ENCODE measurements around the gene CDK5RAP2.
A peak's percentile ranks its signal among the peaks of the same experiment; 100 is the strongest.

The CDK5RAP2 gene

DNA sequence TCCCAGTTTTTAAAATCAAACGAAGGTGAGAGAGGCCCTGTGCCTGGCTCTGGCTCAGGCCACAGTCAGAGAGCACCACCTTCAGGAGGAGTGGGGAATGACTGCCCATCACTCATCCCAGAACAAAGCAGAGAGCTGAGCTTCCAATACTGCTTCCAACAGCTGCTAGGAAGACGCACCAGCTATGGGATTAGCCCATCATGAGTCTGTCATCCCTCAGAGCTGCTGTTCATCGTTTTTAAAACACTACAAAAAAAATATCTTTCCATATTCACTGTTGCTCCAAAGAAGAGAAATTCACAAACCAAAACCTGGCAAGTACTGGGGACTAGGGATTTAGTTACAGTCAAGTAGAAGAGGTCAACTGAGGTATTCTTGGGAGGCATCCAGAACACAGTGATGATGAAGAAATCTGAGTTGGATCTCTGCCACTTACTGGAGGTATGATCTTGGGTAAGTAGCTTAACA, 102.4 kb downstream of the CDK5RAP2 start:
- no peaks in the 10 kb centered on the region for H3K27me3 ChIP-seq (ENCODE audit: insufficient read depth, low read length, poor library complexity)
- peaks cover 77% of the 10 kb centered on the region for H3K36me3 ChIP-seq (ENCODE audit: insufficient read depth, low read length)
- H4K20me1 ChIP-seq (ENCODE audit: insufficient read depth, low read length) = no peaks in the 10 kb centered on the region
- H3K4me1 ChIP-seq (ENCODE audit: insufficient read depth, low read length) = no peaks in the 10 kb centered on the region
- H3K9me3 ChIP-seq (ENCODE audit: insufficient read depth, low read length, severe bottlenecking) = no peaks in the 10 kb centered on the region
- H3K4me3 ChIP-seq (ENCODE audit: low read depth in 1 of 2, low read length in 2 of 2) = no peak overlapping the region
- H3K79me2 ChIP-seq (ENCODE audit: insufficient read depth, low read length) = no peaks in the 10 kb centered on the region
- no peak overlapping the region for H3K9ac ChIP-seq (ENCODE audit: low read depth, low read length)
- H3K4me2 ChIP-seq (ENCODE audit: insufficient read depth, low read length) = no peak overlapping the region
- no peak overlapping the region for H3K27ac ChIP-seq (ENCODE audit: low read length)
- ATAC-seq (ENCODE audit: insufficient read depth, low read depth) = peak; percentile 80
- no peak for TF ChIP-seq EZH2 (IDR thresholded peaks at IDR 0.05; ENCODE audit: borderline replicate concordance, low read depth, low read length, severe bottlenecking)
- TF ChIP-seq, protein P1, sequence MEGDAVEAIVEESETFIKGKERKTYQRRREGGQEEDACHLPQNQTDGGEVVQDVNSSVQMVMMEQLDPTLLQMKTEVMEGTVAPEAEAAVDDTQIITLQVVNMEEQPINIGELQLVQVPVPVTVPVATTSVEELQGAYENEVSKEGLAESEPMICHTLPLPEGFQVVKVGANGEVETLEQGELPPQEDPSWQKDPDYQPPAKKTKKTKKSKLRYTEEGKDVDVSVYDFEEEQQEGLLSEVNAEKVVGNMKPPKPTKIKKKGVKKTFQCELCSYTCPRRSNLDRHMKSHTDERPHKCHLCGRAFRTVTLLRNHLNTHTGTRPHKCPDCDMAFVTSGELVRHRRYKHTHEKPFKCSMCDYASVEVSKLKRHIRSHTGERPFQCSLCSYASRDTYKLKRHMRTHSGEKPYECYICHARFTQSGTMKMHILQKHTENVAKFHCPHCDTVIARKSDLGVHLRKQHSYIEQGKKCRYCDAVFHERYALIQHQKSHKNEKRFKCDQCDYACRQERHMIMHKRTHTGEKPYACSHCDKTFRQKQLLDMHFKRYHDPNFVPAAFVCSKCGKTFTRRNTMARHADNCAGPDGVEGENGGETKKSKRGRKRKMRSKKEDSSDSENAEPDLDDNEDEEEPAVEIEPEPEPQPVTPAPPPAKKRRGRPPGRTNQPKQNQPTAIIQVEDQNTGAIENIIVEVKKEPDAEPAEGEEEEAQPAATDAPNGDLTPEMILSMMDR (IDR thresholded peaks at IDR 0.05; ENCODE audit: borderline replicate concordance, extremely low read depth, low read length, poor library complexity, severe bottlenecking) = peak; percentile 76
- peak; percentile 30 for DNase-seq
- H2AFZ ChIP-seq (ENCODE audit: low read depth, low read length) = no peak overlapping the region

DNA sequence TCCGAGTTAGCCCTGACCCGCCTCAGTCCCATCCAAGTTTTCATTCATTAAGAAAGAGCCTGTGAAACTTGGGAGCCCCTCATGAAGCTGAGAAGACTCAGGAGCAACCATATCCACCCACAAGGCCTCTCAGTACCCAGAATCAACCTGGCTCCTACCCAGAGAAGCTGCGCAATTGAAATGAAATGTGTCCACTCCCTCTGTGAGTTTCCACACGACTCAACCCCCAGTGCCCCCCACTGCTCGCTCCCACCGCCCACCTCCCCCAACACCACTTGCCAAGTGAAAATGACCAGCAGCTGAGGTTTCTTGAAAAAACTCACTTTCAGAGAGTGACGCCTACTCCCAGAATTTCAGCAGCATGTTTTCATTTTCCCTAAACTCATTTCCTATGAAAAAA, 104.6 kb downstream of the CDK5RAP2 start:
- H3K4me3 ChIP-seq (ENCODE audit: low read depth in 1 of 2, low read length in 2 of 2) = no peak overlapping the region
- DNase-seq = no peak
- no peak for ATAC-seq (ENCODE audit: insufficient read depth, low read depth)
- no peak overlapping the region for H3K9ac ChIP-seq (ENCODE audit: low read depth, low read length)
- no peak for TF ChIP-seq EZH2 (IDR thresholded peaks at IDR 0.05; ENCODE audit: borderline replicate concordance, low read depth, low read length, severe bottlenecking)
- TF ChIP-seq, protein P1 (IDR thresholded peaks at IDR 0.05; ENCODE audit: borderline replicate concordance, extremely low read depth, low read length, poor library complexity, severe bottlenecking) = no peak
- no peaks in the 10 kb centered on the region for H3K79me2 ChIP-seq (ENCODE audit: insufficient read depth, low read length)
- peaks cover 81% of the 10 kb centered on the region for H3K36me3 ChIP-seq (ENCODE audit: insufficient read depth, low read length)
- H3K27me3 ChIP-seq (ENCODE audit: insufficient read depth, low read length, poor library complexity) = no peaks in the 10 kb centered on the region
- no peak overlapping the region for H2AFZ ChIP-seq (ENCODE audit: low read depth, low read length)
- H3K4me1 ChIP-seq (ENCODE audit: insufficient read depth, low read length) = no peaks in the 10 kb centered on the region
- H4K20me1 ChIP-seq (ENCODE audit: insufficient read depth, low read length) = no peaks in the 10 kb centered on the region
- no peak overlapping the region for H3K27ac ChIP-seq (ENCODE audit: low read length)
- H3K9me3 ChIP-seq (ENCODE audit: insufficient read depth, low read length, severe bottlenecking) = no peaks in the 10 kb centered on the region
- no peak overlapping the region for H3K4me2 ChIP-seq (ENCODE audit: insufficient read depth, low read length)

DNA sequence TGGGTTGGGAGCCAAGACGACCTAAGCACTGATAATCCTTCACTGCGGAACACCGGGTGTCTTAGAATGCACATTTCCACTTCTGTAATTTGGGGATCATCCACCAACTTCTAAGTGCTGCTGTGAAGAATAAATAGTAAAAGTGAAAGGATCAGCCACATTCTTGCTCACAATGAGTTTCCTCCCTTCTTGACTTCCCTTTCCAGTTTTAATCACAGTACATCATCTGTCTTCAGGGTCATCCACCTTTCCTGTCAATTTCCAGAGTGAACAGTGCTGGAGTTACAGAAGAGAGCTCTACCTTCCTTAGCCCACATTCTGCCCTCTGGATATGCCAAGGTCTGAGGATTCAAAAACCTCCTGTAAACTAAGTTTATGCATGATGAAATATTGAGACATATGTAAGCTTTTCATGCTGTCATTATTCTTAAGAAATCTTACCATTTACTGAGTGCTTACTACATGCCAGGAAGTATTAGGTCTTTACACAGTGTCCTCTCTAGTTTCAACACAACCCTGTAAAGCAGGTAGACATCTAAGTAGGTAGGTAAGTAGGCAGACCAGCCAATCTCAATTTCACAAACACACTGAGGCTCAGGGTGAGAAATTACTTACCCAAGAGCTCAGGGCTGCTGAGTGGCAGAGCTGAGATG, 105.2 kb downstream of the CDK5RAP2 start:
- DNase-seq (no peak), ATAC-seq (ENCODE audit: insufficient read depth, low read depth) (no peak)
- no peaks in the 10 kb centered on the region for H3K27me3 ChIP-seq (ENCODE audit: insufficient read depth, low read length, poor library complexity)
- H3K36me3 ChIP-seq (ENCODE audit: insufficient read depth, low read length) = peaks cover 83% of the 10 kb centered on the region
- H3K9ac ChIP-seq (ENCODE audit: low read depth, low read length) = no peak overlapping the region
- TF ChIP-seq EZH2 (IDR thresholded peaks at IDR 0.05; ENCODE audit: borderline replicate concordance, low read depth, low read length, severe bottlenecking) = no peak
- TF ChIP-seq, protein P1 (IDR thresholded peaks at IDR 0.05; ENCODE audit: borderline replicate concordance, extremely low read depth, low read length, poor library complexity, severe bottlenecking) = no peak
- H3K4me3 ChIP-seq (ENCODE audit: low read depth in 1 of 2, low read length in 2 of 2) = no peak overlapping the region
- no peak overlapping the region for H3K27ac ChIP-seq (ENCODE audit: low read length)
- no peaks in the 10 kb centered on the region for H3K4me1 ChIP-seq (ENCODE audit: insufficient read depth, low read length)
- H3K9me3 ChIP-seq (ENCODE audit: insufficient read depth, low read length, severe bottlenecking) = no peaks in the 10 kb centered on the region
- no peak overlapping the region for H2AFZ ChIP-seq (ENCODE audit: low read depth, low read length)
- H3K4me2 ChIP-seq (ENCODE audit: insufficient read depth, low read length) = no peak overlapping the region
- no peaks in the 10 kb centered on the region for H3K79me2 ChIP-seq (ENCODE audit: insufficient read depth, low read length)
- no peaks in the 10 kb centered on the region for H4K20me1 ChIP-seq (ENCODE audit: insufficient read depth, low read length)
